CD4-positive, alpha-beta T cell treated with Interleukin-2 at 100 ng/mL for 4 hours (primary cell): Measurements from ENCODE around the gene ZNF708.
"Not testable (repeated sequence)": the region's sequence is repeated elsewhere in the genome, so short reads cannot be mapped to it uniquely, and the experiment has no call there.

Source experiments
- DNase-seq: peaks from one replicate; pipeline ENCODE4 v3.0.0-alpha.2; 2020; ENCODE audit warnings: low spot score

Gene ZNF708

GRCh38 chr19:21328885-21329605 lies at the start of gene ZNF708:
Gene ZNF708 (minus strand): TSS chr19:21329410. CDS start chr19:21329212, 198 bp downstream.
- peak; percentile 90 for DNase-seq

- no peak for DNase-seq
These were observed 33.1 kb upstream of the ZNF708 start for GRCh38 chr19:21362291-21362690.

GRCh38 chr19:21358768-21359451 lies 29.7 kb upstream of the ZNF708 start, which contains the start of gene ZNF738:
Gene ZNF738 (plus strand): TSS chr19:21359000. CDS start chr19:21359141, 141 bp downstream.
- peak; percentile 82 for DNase-seq

- no peak for DNase-seq
These were observed 23.6 kb upstream of the ZNF708 start for GRCh38 chr19:21352830-21353229.

DNA sequence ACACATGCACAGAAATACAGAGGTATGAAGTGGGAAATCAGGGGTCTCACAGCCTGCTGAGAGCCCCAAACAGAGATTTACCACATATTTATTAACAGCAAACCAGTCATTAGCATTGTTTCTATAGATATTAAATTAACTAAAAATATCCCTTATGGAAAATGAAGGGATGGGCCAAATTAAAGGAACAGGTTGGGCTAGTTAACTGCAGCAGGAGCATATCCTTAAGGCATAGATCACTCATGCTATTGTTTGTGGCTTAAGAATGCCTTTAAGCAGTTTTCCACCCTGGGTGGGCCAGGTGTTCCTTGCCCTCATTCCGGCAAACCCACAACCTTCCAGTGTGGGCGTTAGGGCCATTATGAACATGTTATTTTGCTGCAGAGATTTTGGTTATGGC lies 15.6 kb upstream of the ZNF708 start:
- not testable (repeated sequence) for DNase-seq

GRCh38 chr19:21335721-21336120 lies 6.5 kb upstream of the ZNF708 start:
- DNase-seq = no peak

DNA sequence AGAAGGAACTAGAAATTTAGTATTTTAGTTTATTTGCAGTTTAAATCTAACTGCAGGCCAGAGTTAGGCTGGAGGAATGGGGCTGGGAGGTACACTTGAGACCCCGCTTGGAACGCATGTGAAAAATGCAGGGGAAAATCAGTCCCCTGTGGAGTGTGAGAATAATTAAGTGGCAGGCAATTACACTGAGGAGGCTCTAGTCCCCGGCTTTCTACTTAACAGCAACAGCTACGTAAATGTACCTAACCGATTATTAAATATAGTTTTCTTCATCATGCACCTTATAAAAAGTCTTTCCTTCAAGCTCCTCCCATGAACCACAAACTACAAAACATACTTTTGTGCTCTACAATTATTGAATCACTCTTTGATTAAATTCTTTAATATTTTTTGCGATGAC lies 804 bp downstream of the ZNF708 start:
- peak; percentile 12 for DNase-seq

DNA sequence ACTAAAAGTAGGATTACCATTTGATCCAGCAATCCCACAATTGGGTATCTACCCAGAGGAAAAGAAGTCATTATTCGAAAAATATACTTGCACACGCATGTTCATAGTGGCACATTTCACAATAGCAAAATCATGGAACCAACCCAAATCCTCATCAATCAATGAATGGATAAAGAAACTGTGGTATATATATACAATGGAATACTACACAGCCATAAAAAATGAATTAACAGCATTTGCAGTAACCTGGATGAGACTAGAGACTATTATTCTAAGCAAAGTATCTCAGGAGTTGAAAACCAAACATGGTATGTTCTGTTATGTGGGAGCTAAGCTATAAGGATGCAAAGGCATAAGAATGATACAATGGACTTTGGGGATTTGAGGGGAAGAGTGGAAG lies 3.0 kb downstream of the ZNF708 start:
- no peak for DNase-seq

DNA sequence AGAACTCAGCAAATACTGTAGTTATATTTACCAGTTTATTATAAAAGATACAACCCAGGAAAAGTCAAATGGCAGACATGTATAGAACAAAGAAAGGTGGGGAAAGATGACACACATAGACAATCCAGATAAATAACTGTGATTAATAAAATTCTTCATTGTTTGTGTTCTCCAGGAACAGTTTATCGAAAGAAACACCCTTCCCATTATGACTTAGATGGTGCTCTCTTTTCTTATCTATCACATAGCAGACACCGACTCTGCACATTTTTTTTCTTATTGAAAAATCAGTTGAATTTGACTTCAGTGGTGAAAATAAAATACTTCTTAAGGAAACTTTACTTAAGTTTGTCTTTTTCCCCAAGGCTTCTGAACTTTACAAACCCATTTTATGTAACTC lies 6.2 kb downstream of the ZNF708 start:
- DNase-seq = no peak

- no peak for DNase-seq
These were observed 6.7 kb downstream of the ZNF708 start for GRCh38 chr19:21322528-21322927.

DNA sequence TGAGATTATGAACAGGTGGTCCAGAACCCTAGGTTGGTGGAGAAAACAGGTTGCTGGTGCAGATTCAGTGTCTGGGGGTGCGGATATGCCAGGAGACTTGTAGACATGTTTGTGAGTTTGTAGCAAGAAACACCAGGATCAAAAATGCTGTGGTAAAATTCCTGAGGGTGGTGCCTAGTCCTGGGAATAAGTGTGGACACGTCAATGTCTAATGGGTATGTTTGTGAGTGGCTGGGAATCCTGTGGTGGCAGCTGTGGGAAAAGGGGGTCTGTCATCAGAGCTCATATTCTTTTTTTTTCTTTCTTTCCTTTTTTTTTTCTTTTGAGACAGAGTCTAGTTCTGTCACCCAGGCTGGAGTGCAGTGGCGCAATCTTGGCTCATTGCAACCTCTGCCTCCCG lies 7.2 kb downstream of the ZNF708 start:
- no peak for DNase-seq

GRCh38 chr19:21321134-21321533 lies 8.1 kb downstream of the ZNF708 start:
- DNase-seq = no peak

DNA sequence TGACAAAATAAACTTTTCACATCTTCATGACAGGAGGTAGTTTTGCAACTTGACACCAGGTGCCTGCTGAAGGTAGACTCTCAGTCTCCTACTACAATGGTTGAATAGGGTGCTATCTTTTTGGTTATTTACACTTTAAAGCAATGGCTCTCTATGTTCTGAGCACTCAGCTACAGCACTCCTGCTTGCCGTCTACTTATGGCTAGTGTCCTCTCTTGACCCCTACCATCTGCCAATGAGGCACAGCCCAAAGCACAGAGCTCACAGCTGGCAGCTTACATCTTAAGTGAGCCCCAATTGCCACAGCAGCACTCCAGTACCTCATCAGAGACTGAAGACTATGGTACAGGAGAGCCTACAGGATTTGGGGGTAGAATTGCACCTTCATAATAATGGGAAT lies 11.4 kb downstream of the ZNF708 start:
- DNase-seq = no peak

DNA sequence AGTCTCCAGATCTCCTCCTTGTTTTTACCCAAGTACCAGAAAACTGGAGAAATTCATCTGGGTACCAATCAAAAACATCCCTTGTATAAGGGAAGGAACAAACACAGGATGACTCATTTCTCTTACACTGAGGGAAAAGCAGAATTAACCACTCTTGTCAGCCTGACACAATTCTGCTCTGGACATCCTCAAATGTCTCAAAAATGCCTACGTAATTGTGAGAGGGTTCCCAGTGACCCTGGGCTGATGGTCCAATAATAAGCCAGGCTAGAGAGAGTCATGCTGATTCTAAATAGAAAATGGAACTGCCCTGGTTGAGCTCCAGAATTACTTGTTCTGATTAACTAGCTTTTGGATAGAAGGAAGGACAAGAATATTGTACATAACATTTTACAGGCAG lies 14.5 kb downstream of the ZNF708 start:
- DNase-seq = no peak

- DNase-seq = not testable (repeated sequence)
These were observed 16.4 kb downstream of the ZNF708 start for GRCh38 chr19:21312807-21313206.

- DNase-seq = no peak
These were observed 20.4 kb downstream of the ZNF708 start for GRCh38 chr19:21308773-21309172.

DNA sequence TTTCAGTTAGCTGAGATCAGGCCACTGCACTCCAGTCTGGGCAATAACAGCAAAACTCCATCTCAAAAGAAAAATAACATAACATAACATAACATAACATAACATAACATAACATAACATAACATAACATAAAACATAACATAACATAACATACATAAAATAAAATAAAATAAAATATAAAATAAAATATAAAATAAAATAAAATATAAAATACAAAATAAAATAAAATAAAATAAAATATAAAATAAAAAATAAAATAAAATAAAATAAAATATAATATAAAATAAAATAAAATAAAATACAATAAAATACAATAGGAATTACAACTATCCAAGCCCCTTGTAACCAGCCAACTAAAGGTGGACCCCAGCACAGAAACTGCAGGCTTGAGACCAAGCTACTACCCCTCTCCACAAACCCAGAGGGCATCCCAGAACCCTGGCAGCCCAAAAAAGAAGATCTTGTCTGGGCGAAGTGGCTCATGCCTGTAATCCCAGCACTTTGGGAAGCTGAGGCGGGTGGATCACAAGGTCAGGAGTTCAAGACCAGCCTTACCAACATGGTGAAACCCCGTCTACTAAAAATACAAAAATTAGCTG lies 22.2 kb downstream of the ZNF708 start:
- not testable (repeated sequence) for DNase-seq

DNA sequence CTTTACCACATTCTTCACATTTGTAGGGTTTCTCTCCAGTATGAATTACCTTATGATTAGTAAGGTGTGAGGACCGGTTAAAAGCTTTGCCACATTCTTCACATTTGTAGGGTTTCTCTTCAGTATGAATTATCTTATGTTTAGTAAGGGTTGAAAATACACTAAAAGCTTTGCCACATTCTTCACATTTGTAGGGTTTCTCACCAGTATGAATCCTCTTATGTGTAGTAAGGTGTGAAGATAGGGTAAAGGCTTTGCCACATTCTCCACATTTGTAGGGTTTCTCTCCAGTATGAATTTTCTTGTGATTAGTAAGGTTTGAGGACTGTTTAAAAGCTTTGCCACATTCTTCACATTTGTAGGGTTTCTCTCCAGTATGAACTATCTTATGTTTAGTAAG lies 35.4 kb downstream of the ZNF708 start:
- not testable (repeated sequence) for DNase-seq

GRCh38 chr19:21269813-21270212 lies 59.4 kb downstream of the ZNF708 start:
- no peak for DNase-seq

DNA sequence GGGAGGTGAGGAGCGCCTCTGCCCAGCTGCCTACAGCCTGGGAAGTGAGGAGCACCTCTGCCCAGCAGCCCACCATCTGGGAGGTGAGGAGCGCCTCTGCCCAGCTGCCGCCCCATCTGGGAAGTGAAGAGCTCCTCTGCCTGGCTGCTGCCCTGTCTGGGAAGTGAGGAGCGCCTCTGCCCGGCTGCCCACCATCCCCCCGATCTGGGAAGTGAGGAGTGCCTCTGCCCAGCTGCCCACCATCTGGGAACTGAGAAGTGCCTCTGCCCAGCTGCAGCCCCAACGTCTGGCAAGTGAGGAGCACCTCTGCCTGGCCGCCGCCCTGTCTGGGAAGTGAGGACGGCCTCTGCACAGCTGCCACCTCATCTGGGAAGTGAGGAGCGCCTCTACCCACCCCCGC lies 64.3 kb downstream of the ZNF708 start:
- DNase-seq = no peak

DNA sequence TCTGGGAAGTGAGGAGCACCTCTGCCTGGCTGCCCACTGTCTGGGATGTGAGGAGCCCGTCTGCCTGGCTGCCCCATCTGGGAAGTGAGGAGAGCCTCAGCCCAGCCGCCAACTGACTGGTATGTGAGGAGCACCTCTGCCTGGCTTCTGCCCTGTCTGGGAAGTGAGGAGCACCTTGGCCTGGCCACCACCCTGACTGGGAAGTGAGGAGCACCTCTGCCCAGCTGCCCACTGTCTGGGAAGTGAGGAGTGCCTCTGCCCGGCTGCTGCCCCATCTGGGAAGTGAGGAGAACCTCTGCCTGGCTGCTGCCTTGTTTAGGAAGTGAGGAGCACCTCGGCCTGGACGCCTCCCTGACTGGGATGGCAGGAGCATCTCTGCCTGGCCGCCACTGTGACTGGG lies 64.8 kb downstream of the ZNF708 start:
- DNase-seq = no peak

- not testable (repeated sequence) for DNase-seq
These were observed 68.3 kb downstream of the ZNF708 start for GRCh38 chr19:21260848-21261381.
